HG03097 (cell line): Measurements from ENCODE around the gene ZIM2.

Source experiments
- ATAC-seq: cut with Tn5 transposase; IDR thresholded peaks from one replicate; pipeline ENCODE4 v1.9.1; 2021; ENCODE audit not compliant: unreplicated experiment, low FRiP score

The ZIM2 gene

GRCh38 chr19:56811480-56811879, 29.0 kb downstream of the ZIM2 start:
- ATAC-seq, result no peak

- no peak for ATAC-seq
Observed at GRCh38 chr19:56810260-56810659, 30.3 kb downstream of the ZIM2 start.

GRCh38 chr19:56808717-56809392, 31.7 kb downstream of the ZIM2 start:
- ATAC-seq, result no peak

- ATAC-seq, result no peak
Observed at GRCh38 chr19:56806639-56807038, 33.9 kb downstream of the ZIM2 start.

GRCh38 chr19:56778351-56778750, 62.2 kb downstream of the ZIM2 start:
- ATAC-seq, result no peak

GRCh38 chr19:56769650-56770049, 70.9 kb downstream of the ZIM2 start:
- ATAC-seq, result no peak

GRCh38 chr19:56765137-56765536, 75.4 kb downstream of the ZIM2 start:
- ATAC-seq, result no peak

- ATAC-seq, result no peak
Observed at GRCh38 chr19:56764196-56764695, 76.3 kb downstream of the ZIM2 start.

- no peak for ATAC-seq
Observed at GRCh38 chr19:56760842-56761241, 79.7 kb downstream of the ZIM2 start.

GRCh38 chr19:56759531-56759930, 81.0 kb downstream of the ZIM2 start:
- ATAC-seq, result no peak

- ATAC-seq, result no peak
Observed at GRCh38 chr19:56751078-56751489, 89.4 kb downstream of the ZIM2 start.

GRCh38 chr19:56750658-56751057, 89.9 kb downstream of the ZIM2 start:
- no peak for ATAC-seq

- no peak for ATAC-seq
Observed at GRCh38 chr19:56748378-56748777, 92.1 kb downstream of the ZIM2 start.

- no peak for ATAC-seq
Observed at GRCh38 chr19:56746367-56746766, 94.2 kb downstream of the ZIM2 start.

GRCh38 chr19:56740501-56740900, 100.0 kb downstream of the ZIM2 start:
- ATAC-seq, result no peak

GRCh38 chr19:56736571-56736970, 104.0 kb downstream of the ZIM2 start:
- ATAC-seq, result no peak

GRCh38 chr19:56732976-56733375, 107.5 kb downstream of the ZIM2 start:
- no peak for ATAC-seq

- no peak for ATAC-seq
Observed at GRCh38 chr19:56727677-56728076, 112.8 kb downstream of the ZIM2 start.

- ATAC-seq, result no peak
Observed at GRCh38 chr19:56725829-56726424, 114.6 kb downstream of the ZIM2 start.
